Prostate gland (tissue), 2 donors: Measurements from ENCODE around the gene PDE4D. TPM values are rescaled to one million over a fixed set of nuclear protein-coding genes. Genes with fewer than 3 reads are reported as not detected.
A peak's percentile ranks its signal among the peaks of the same experiment; 100 is the strongest.

Source experiments
- DNase-seq: peaks from one replicate; pipeline ENCODE4 v3.0.0-alpha.2; 2019; ENCODE audit warnings: low spot score
- H3K27ac ChIP-seq, 2 donors: fragments of 200-600 bp; sonication (generic); 2 replicates each; pipeline ENCODE4 v1.5.1; 2017 to 2019
- H3K27me3 ChIP-seq: fragments of 200-600 bp; sonication (generic); replicated peaks from 2 replicates; pipeline ENCODE4 v1.5.1; 2019; ENCODE audit not compliant: insufficient read depth
- H3K36me3 ChIP-seq, 2 donors: fragments of 200-600 bp; sonication (generic); 1 replicate in 1 of 2; 2 replicates in 1 of 2; pipeline versions ENCODE4 v1.5.1 to v1.8.1; 2017 to 2019
- H3K4me1 ChIP-seq: fragments of 200-600 bp; sonication (generic); replicated peaks from 2 replicates; pipeline ENCODE4 v1.5.1; 2019
- H3K4me3 ChIP-seq, 2 donors: fragments of 200-600 bp; sonication (generic); 2 replicates each; pipeline ENCODE4 v1.5.1; 2017 to 2019
- H3K9me3 ChIP-seq: fragments of 200-600 bp; sonication (generic); 2 replicates; pipeline ENCODE4 v1.5.1; 2017
- POLR2A ChIP-seq: fragments of 450-650 bp; IDR thresholded peaks from one replicate; pipeline ENCODE4 v1.6.1; 2016; ENCODE audit warnings: antibody characterized with exemption, mild to moderate bottlenecking
- POLR2AphosphoS5 ChIP-seq: sonication (generic); formaldehyde crosslinking; IDR thresholded peaks from one replicate; pipeline ENCODE4 v1.6.1; 2017; ENCODE audit warnings: antibody characterized with exemption
- WGBS: methylation state at CpG from one replicate; pipeline ENCODE4 v1.1.5; 2018; 5-methylcytosine and 5-hydroxymethylcytosine counted together
- intact Hi-C: fragments of 100-400 bp; cut with DNase I; formaldehyde crosslinking; loops from one replicate; pipeline ENCODE4 v1.14.2; 2022
- total RNA-seq, 2 donors: library from RNA; depleted of rRNA; stranded (reverse); fragments of >200 nt; gene quantifications; one replicate each; pipeline ENCODE4 v1.1.0, GENCODE V29; 2016
- TF ChIP-seq, protein P1 (sequence below), 4 experiments: fragments of 200-600 bp in 2 of 4; fragments of 450-650 bp in 2 of 4; sonication (generic) in 2 of 4; IDR thresholded peaks; 1 replicate in 3 of 4; 2 replicates in 1 of 4; pipeline ENCODE4 v1.5.1; 2016 to 2019; ENCODE audit warnings: antibody characterized with exemption in 4 of 4, mild to moderate bottlenecking in 2 of 4, moderate library complexity in 2 of 4

Gene PDE4D
- total RNA-seq, 2 donors from 2014 or later: 64.2 to 75.6 TPM

DNA sequence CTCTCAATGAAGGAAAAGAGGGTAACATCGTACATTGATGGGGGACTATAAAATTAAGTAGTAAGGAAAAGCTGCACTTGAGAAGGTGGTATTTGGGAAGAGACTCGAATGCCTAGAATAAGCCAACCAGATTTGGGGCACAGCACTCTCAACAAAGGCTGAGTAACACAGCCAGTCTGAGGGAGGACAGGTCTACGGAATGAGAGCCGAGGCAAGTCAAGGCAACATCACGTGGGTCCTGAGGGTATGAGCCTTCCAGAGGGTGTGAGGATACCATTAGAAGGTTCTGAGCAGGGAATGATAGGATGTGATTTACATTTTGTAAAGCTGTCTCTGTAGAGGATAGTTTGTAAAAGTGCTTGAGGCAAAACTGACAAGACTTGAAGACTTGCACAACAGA, 876.6 kb downstream of the PDE4D start:
- Histone ChIP-seq H3K27ac (no peak overlapping the region), H3K9me3 (no peaks in the 10 kb centered on the region), H3K4me3 (no peak overlapping the region), H3K4me1 (no peaks in the 10 kb centered on the region), H3K27me3 (no peaks in the 10 kb centered on the region), H3K36me3 (no peaks in the 10 kb centered on the region)
- DNase-seq: no peak
- intact Hi-C loops: no loop called here
- WGBS: 96% methylated on average over 5 of the region's 5 CpGs
- TF ChIP-seq POLR2A (no peak), POLR2AphosphoS5 (no peak)
- TF ChIP-seq, protein P1, sequence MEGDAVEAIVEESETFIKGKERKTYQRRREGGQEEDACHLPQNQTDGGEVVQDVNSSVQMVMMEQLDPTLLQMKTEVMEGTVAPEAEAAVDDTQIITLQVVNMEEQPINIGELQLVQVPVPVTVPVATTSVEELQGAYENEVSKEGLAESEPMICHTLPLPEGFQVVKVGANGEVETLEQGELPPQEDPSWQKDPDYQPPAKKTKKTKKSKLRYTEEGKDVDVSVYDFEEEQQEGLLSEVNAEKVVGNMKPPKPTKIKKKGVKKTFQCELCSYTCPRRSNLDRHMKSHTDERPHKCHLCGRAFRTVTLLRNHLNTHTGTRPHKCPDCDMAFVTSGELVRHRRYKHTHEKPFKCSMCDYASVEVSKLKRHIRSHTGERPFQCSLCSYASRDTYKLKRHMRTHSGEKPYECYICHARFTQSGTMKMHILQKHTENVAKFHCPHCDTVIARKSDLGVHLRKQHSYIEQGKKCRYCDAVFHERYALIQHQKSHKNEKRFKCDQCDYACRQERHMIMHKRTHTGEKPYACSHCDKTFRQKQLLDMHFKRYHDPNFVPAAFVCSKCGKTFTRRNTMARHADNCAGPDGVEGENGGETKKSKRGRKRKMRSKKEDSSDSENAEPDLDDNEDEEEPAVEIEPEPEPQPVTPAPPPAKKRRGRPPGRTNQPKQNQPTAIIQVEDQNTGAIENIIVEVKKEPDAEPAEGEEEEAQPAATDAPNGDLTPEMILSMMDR (IDR thresholded peaks at IDR 0.05): no peak

DNA sequence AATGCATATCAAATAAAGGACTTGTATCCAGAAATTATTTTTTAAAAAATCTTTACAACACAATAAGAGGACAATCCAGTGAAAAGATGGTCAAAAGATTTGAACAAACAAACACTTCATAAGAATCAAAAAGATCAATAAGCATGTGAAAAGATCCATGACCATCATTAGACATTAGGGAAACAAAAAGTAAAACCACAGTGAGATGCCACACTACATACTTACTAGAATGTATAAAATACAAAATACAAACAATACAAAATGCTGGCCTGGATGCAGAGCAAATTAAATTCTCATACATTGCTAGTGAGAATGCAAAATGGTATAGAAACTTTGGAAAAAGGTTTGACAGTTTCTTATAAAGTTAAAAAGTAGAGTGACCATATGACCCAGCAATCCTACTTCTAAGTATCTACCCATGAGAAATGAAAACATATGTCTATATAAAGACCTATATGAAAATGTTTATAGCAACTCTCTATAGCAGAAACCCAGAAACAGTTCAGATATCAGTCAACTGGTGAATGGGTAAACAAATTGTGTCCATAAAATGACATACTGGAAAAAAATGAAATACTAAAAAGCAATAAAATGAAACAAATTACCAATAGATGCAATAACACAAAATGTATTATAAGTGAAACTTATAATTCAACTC, 884.6 kb downstream of the PDE4D start:
- TF ChIP-seq POLR2A (no peak), POLR2AphosphoS5 (no peak)
- TF ChIP-seq, protein P1 (IDR thresholded peaks at IDR 0.05): no peak
- no peak overlapping the region for H3K4me3 ChIP-seq
- intact Hi-C loops: loop anchor here (10.0 kb wide), 1 partner anchor 114 kb away; no protein-coding TSS in a partner anchor
- H3K27ac ChIP-seq: no peak overlapping the region
- H3K27me3 ChIP-seq: no peaks in the 10 kb centered on the region
- no peaks in the 10 kb centered on the region for H3K4me1 ChIP-seq
- no peaks in the 10 kb centered on the region for H3K36me3 ChIP-seq
- DNase-seq: no peak
- H3K9me3 ChIP-seq: no peaks in the 10 kb centered on the region

- no peak for DNase-seq
- no peak overlapping the region for H3K27ac ChIP-seq
- H3K9me3 ChIP-seq: no peaks in the 10 kb centered on the region
- no peaks in the 10 kb centered on the region for H3K36me3 ChIP-seq
- no peaks in the 10 kb centered on the region for H3K4me1 ChIP-seq
- no peaks in the 10 kb centered on the region for H3K27me3 ChIP-seq
- TF ChIP-seq, protein P1 (IDR thresholded peaks at IDR 0.05): peak in 3 of 4 experiments; percentile 24 to 46 (median 43)
- TF ChIP-seq POLR2A: no peak
- intact Hi-C loops: loop anchor here (10.0 kb wide), 1 partner anchor 113 kb away; no protein-coding TSS in a partner anchor
- 17% methylated on average over 2 of the region's 2 CpGs for WGBS
- H3K4me3 ChIP-seq: no peak overlapping the region
Observed at GRCh38 chr5:59007460-59008063, 886.0 kb downstream of the PDE4D start.

GRCh38 chr5:59005934-59006701, 887.4 kb downstream of the PDE4D start:
- H3K4me3 ChIP-seq: no peak overlapping the region
- no peak for DNase-seq
- intact Hi-C loops: loop anchor here (10.0 kb wide), 1 partner anchor 111 kb away; no protein-coding TSS in a partner anchor
- 96% methylated on average over 7 of the region's 7 CpGs for WGBS
- H3K9me3 ChIP-seq: no peaks in the 10 kb centered on the region
- no peaks in the 10 kb centered on the region for H3K4me1 ChIP-seq
- no peak for TF ChIP-seq POLR2A
- TF ChIP-seq POLR2AphosphoS5: no peak
- TF ChIP-seq, protein P1 (IDR thresholded peaks at IDR 0.05): no peak
- H3K36me3 ChIP-seq: no peaks in the 10 kb centered on the region
- no peaks in the 10 kb centered on the region for H3K27me3 ChIP-seq
- no peak overlapping the region for H3K27ac ChIP-seq
